Measurements from ENCODE around the gene PEA15.

PEA15 gene, protein sequence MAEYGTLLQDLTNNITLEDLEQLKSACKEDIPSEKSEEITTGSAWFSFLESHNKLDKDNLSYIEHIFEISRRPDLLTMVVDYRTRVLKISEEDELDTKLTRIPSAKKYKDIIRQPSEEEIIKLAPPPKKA

DNA sequence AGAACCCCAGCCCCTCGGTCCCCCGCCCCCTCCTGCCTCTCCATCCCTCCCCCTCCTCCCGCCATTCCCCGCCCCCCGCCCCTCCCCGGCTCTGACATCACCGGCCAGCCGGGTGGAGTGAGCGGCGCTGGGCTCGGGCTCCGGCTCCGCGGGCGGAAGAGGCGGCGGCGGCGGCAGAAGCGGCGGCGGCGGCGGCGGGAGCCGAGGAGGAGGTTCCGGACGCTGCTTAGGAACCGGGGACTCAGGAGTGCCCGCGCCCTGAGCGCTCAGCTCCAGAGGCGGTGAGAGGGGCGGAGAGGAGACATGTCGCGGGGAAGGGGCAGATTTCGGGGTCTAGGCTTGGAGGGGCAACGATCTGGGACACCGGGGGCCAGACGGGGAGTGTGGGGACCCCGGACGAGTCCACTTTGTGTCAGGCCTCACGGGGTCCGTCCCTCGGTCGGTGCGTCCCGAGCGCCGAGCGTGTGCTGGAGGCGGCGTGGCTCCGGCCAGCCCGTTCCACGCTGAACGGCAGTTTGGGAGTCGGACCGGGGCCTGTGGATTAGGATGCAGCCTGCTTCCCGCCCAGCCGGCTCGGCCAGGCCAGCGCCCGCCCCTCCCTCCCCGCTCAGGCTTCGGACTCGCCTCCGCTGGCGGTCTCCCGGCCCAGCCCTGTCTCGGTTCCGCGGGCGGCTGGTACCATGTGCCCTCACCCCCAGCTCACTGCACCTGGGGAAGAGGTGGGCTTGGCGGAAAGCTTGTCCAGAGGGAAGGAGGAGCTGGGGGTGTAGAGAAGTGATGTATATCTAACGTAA is at the start of gene PEA15:
Gene PEA15 (plus strand): TSS at position 143 of the 794 bp plus-strand sequence. CDS start 6,161 bp downstream, outside the sequence.
- H3K9me3 ChIP-seq (ENCODE audit: control insufficient read depth, low read length): no peaks in the 10 kb centered on the region
- H3K36me3 ChIP-seq (ENCODE audit: control insufficient read depth, insufficient read depth, low read length, severe bottlenecking): peaks cover 30% of the 10 kb centered on the region
- DNase-seq (ENCODE audit: low read depth): peak; percentile 91
- peaks cover 49% of the 10 kb centered on the region for H3K4me1 ChIP-seq (ENCODE audit: control insufficient read depth, insufficient read depth, low read length)
- H3K4me3 ChIP-seq (ENCODE audit: low read length): peak within 1 kb of the TSS; percentile 91
- H3K9ac ChIP-seq (ENCODE audit: low read length): peak within 1 kb of the TSS; percentile 96
- H3K27me3 ChIP-seq (replicated peaks; ENCODE audit: control insufficient read depth, insufficient read depth, low read length): no peaks in the 10 kb centered on the region

DNA sequence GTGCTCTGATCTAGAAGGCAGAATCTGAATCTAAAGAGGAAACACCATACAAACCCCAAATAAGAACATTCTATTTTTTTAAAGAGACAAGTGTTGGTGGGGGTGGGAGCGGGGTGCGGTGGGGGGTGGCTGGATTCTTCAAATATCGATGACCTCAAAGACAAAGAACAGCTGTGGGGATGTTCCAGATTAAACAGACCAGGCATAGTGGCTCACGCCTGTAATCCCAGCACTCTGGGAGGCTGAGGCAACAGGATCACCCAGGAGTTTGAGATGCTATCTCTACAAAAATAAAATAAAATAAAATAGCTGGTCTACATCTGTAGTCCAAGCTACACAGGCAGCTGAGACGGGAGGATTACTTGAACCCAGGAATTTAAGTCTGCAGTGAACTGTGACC is 48.8 kb upstream of the PEA15 start:
- no peak for DNase-seq (ENCODE audit: low read depth)
- H3K36me3 ChIP-seq (ENCODE audit: control insufficient read depth, insufficient read depth, low read length, severe bottlenecking): no peaks in the 10 kb centered on the region
- H3K9ac ChIP-seq (ENCODE audit: low read length): no peak overlapping the region
- peaks cover 7% of the 10 kb centered on the region for H3K4me1 ChIP-seq (ENCODE audit: control insufficient read depth, insufficient read depth, low read length)
- H3K9me3 ChIP-seq (ENCODE audit: control insufficient read depth, low read length): no peaks in the 10 kb centered on the region
- H3K27me3 ChIP-seq (replicated peaks; ENCODE audit: control insufficient read depth, insufficient read depth, low read length): peaks cover 5% of the 10 kb centered on the region
- H3K4me3 ChIP-seq (ENCODE audit: low read length): no peak overlapping the region

DNA sequence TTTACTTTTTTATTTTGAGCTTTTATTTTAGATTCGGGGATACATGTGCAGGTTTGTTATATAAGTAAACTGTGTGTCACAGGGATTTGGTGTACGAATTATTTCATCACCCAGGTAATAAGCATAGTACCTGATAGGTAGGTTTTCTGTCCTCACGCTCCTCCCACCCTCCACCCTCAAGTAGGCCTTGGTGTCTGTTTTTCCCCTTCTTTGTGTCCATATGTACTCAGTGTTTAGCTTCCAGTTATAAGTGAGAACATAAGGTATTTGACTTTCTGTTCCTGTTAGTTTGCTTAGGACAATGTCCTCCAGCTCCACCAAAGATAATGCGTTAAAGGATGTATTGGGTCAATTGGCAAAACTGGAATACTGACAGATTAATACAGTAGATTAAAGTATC is 48.0 kb upstream of the PEA15 start:
- Histone ChIP-seq H3K9me3 (ENCODE audit: control insufficient read depth, low read length) (no peaks in the 10 kb centered on the region), H3K27me3 (replicated peaks; ENCODE audit: control insufficient read depth, insufficient read depth, low read length) (peaks cover 5% of the 10 kb centered on the region), H3K36me3 (ENCODE audit: control insufficient read depth, insufficient read depth, low read length, severe bottlenecking) (no peaks in the 10 kb centered on the region), H3K9ac (ENCODE audit: low read length) (no peak overlapping the region), H3K4me3 (ENCODE audit: low read length) (no peak overlapping the region), H3K4me1 (ENCODE audit: control insufficient read depth, insufficient read depth, low read length) (peaks cover 7% of the 10 kb centered on the region)
- DNase-seq (ENCODE audit: low read depth): no peak

DNA sequence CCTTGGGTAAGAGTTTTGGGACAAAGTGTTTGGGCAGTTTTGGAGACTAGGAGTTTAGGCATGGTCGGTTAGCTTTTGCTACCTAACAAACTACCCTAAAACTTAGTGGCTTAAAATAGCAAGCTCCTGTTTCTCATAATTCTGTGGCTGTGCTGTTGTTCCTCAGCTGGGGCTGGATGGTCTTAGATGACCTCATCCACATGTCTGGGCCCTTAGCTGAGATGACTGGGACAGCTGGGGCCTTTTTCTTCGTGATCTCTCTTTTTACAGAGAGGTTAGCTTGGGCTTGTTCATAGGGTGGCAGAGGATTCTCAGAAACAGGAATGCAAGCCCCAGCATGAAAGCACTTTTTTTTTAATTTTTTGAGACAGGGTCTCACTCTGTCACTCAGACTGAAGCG is 47.2 kb upstream of the PEA15 start:
- Histone ChIP-seq H3K9me3 (ENCODE audit: control insufficient read depth, low read length) (no peaks in the 10 kb centered on the region), H3K4me1 (ENCODE audit: control insufficient read depth, insufficient read depth, low read length) (peaks cover 13% of the 10 kb centered on the region), H3K4me3 (ENCODE audit: low read length) (no peak overlapping the region), H3K9ac (ENCODE audit: low read length) (no peak overlapping the region), H3K36me3 (ENCODE audit: control insufficient read depth, insufficient read depth, low read length, severe bottlenecking) (no peaks in the 10 kb centered on the region), H3K27me3 (replicated peaks; ENCODE audit: control insufficient read depth, insufficient read depth, low read length) (peaks cover 5% of the 10 kb centered on the region)
- no peak for DNase-seq (ENCODE audit: low read depth)

DNA sequence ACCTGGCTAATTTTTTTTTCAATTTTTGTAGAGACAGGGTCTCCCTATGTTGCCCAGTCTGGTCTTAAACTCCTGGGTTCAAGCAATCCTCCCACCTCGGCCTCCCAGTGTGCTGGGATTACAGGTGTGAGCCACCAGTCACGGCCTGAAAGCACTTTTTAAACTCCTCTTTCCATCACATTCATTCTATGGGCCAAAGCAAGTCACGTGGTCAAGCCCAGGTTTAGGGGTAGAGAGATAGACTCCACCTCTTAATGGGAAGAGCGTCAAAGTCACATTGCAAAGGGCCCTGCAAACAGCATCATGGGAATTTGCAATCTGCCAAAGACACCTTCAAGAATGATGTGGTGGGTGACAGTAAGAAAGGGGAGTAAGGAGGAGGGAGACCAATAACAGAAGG is 46.6 kb upstream of the PEA15 start:
- no peak overlapping the region for H3K4me3 ChIP-seq (ENCODE audit: low read length)
- DNase-seq (ENCODE audit: low read depth): no peak
- H3K27me3 ChIP-seq (replicated peaks; ENCODE audit: control insufficient read depth, insufficient read depth, low read length): peaks cover 5% of the 10 kb centered on the region

DNA sequence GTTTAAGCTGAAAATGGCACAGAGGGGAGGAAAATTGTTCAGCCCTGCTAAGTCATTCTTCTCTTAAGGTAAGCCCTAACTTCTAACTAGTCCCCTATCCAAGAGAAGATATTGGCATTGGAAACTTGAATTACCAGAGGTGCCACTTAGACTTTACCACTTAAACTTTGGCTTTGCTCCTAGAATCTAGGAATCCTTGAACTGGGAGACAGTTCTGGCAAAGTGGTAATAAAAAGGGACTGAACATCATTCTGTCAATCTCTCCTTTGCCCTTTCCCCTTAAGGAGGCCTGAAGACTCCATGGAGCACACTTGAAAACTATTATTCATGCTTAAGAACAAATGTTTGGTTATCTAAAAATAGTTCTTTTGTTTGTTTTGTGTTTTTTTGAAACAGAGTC is 45.3 kb upstream of the PEA15 start:
- Histone ChIP-seq H3K4me3 (ENCODE audit: low read length) (no peak overlapping the region), H3K4me1 (ENCODE audit: control insufficient read depth, insufficient read depth, low read length) (peaks cover 13% of the 10 kb centered on the region), H3K36me3 (ENCODE audit: control insufficient read depth, insufficient read depth, low read length, severe bottlenecking) (no peaks in the 10 kb centered on the region), H3K9me3 (ENCODE audit: control insufficient read depth, low read length) (no peaks in the 10 kb centered on the region), H3K9ac (ENCODE audit: low read length) (no peak overlapping the region), H3K27me3 (replicated peaks; ENCODE audit: control insufficient read depth, insufficient read depth, low read length) (peaks cover 5% of the 10 kb centered on the region)
- no peak for DNase-seq (ENCODE audit: low read depth)

More for the DNA sequence above, 46.6 kb upstream of the PEA15 start:
- Histone ChIP-seq H3K9me3 (ENCODE audit: control insufficient read depth, low read length) (no peaks in the 10 kb centered on the region), H3K36me3 (ENCODE audit: control insufficient read depth, insufficient read depth, low read length, severe bottlenecking) (no peaks in the 10 kb centered on the region), H3K4me1 (ENCODE audit: control insufficient read depth, insufficient read depth, low read length) (peaks cover 13% of the 10 kb centered on the region), H3K9ac (ENCODE audit: low read length) (no peak overlapping the region)

DNA sequence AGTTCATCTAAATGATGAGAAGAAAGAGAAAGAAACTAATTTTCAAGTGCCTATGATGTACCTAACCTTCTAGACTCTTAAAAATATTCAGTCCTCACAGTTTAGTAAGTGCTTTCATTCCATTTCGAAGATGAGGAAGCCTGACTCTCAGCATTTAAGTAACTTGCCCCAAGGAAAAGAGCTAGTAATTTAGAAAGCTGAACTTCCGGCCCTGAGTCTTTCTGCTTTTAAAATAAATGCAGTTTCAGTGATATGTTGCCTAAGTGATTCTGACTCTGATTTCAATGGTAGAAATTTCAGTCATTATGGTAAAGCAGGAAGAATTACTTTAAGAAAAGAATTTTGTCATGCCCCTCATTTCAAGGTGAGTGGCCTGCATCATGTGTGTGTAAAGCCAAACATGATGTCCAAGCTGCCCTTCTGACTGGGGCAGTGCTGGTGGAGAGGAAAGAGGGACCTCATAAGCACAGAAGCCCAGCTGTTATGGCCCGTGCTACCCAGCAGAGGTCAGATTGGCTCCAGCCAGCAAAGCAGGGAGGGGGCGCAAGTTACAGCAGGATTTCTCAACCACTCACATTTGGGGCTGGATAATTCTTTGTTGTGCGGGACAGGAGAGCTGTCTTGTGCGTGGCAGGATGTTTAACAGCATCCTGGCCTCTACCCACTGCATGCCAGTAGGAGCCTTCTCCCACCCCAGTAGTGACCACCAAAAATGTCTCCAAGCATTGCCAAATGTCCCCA is 43.0 kb upstream of the PEA15 start:
- peak; percentile 53 for DNase-seq (ENCODE audit: low read depth)
- no peaks in the 10 kb centered on the region for H3K9me3 ChIP-seq (ENCODE audit: control insufficient read depth, low read length)
- no peak overlapping the region for H3K4me3 ChIP-seq (ENCODE audit: low read length)
- no peaks in the 10 kb centered on the region for H3K36me3 ChIP-seq (ENCODE audit: control insufficient read depth, insufficient read depth, low read length, severe bottlenecking)
- H3K27me3 ChIP-seq (replicated peaks; ENCODE audit: control insufficient read depth, insufficient read depth, low read length): peaks cover 11% of the 10 kb centered on the region
- peaks cover 13% of the 10 kb centered on the region for H3K4me1 ChIP-seq (ENCODE audit: control insufficient read depth, insufficient read depth, low read length)
- H3K9ac ChIP-seq (ENCODE audit: low read length): no peak overlapping the region

DNA sequence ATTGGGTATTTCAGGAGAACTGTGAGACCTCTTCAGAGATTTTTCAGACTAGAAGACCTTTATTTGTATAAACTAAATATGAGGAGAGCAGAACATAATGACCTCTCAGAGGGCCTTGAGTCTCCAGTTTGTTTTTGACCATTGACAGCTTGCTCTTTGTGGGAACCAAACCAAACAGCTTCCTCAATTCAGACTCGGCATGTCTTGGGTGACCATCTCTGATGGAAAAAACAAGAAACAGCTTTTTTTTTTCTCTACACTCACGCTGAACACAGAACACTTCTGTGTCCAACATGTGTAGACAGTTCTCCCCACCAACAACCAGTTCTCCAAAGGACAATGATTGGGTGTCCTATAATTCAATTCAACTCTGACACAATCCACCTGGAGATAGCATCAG is 42.3 kb upstream of the PEA15 start:
- DNase-seq (ENCODE audit: low read depth): no peak
- H3K27me3 ChIP-seq (replicated peaks; ENCODE audit: control insufficient read depth, insufficient read depth, low read length): peaks cover 11% of the 10 kb centered on the region
- no peaks in the 10 kb centered on the region for H3K36me3 ChIP-seq (ENCODE audit: control insufficient read depth, insufficient read depth, low read length, severe bottlenecking)
- H3K4me1 ChIP-seq (ENCODE audit: control insufficient read depth, insufficient read depth, low read length): peaks cover 17% of the 10 kb centered on the region
- no peaks in the 10 kb centered on the region for H3K9me3 ChIP-seq (ENCODE audit: control insufficient read depth, low read length)
- no peak overlapping the region for H3K9ac ChIP-seq (ENCODE audit: low read length)
- H3K4me3 ChIP-seq (ENCODE audit: low read length): no peak overlapping the region

DNA sequence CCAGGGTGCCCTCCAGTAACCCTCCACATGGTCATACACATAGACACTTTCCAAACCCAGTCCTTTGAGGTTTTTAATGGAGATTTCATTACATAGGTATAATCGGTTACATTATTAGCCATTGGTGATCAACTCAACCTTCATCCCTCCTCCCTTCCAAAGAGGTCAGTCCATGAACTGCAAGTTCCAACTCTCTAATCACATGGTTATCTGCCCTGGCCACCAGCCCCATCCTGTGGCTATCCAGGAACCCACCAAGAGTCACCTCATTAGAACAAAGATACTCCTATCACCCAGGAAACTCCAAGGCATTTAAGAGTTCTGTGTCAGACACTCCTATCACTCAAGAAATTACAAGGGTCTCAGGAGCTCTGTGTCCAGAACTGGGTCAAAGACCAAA is 41.6 kb upstream of the PEA15 start:
- H3K4me1 ChIP-seq (ENCODE audit: control insufficient read depth, insufficient read depth, low read length): peaks cover 20% of the 10 kb centered on the region
- H3K27me3 ChIP-seq (replicated peaks; ENCODE audit: control insufficient read depth, insufficient read depth, low read length): peaks cover 11% of the 10 kb centered on the region
- no peaks in the 10 kb centered on the region for H3K9me3 ChIP-seq (ENCODE audit: control insufficient read depth, low read length)
- no peaks in the 10 kb centered on the region for H3K36me3 ChIP-seq (ENCODE audit: control insufficient read depth, insufficient read depth, low read length, severe bottlenecking)
- no peak for DNase-seq (ENCODE audit: low read depth)
- no peak overlapping the region for H3K4me3 ChIP-seq (ENCODE audit: low read length)
- no peak overlapping the region for H3K9ac ChIP-seq (ENCODE audit: low read length)

DNA sequence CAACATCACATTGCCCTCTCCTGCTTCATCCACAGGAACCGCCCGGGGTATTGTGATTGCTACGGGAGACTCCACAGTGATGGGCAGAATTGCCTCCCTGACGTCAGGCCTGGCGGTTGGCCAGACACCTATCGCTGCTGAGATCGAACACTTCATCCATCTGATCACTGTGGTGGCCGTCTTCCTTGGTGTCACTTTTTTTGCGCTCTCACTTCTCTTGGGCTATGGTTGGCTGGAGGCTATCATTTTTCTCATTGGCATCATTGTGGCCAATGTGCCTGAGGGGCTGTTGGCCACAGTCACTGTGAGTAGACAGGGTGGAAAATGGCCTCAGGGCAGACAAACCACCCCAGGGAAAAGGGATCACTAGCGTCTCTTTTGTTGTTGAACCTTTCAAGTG is 41.1 kb upstream of the PEA15 start:
- Histone ChIP-seq H3K9ac (ENCODE audit: low read length) (no peak overlapping the region), H3K4me1 (ENCODE audit: control insufficient read depth, insufficient read depth, low read length) (peaks cover 25% of the 10 kb centered on the region), H3K27me3 (replicated peaks; ENCODE audit: control insufficient read depth, insufficient read depth, low read length) (peaks cover 11% of the 10 kb centered on the region), H3K9me3 (ENCODE audit: control insufficient read depth, low read length) (no peaks in the 10 kb centered on the region), H3K36me3 (ENCODE audit: control insufficient read depth, insufficient read depth, low read length, severe bottlenecking) (no peaks in the 10 kb centered on the region), H3K4me3 (ENCODE audit: low read length) (no peak overlapping the region)
- no peak for DNase-seq (ENCODE audit: low read depth)

DNA sequence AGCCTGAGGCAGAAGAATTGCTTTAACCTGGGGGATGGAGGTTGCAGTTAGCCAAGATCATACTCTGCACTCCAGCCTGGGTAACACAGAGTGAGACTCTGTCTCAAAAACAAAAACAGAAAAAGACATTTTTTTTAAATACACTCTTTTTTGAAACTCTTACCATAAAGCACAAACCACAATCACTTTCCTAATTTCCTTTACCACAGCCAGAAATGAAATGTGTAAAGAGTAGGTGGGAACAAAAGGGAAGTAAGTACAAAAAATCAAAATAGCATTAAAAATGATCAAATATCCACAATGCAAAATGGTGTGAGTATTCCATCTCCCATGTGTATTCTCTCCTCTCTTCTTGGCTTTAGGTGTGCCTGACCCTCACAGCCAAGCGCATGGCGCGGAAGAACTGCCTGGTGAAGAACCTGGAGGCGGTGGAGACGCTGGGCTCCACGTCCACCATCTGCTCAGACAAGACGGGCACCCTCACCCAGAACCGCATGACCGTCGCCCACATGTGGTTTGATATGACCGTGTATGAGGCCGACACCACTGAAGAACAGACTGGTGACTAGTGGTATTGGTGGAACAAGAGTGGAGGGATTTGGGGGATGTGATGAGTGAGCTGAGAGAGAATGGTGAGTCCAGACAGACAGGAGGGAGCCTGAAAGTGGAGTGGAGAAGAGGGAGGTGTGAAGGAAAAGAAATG is 38.9 kb upstream of the PEA15 start:
- DNase-seq (ENCODE audit: low read depth): no peak
- peaks cover 31% of the 10 kb centered on the region for H3K4me1 ChIP-seq (ENCODE audit: control insufficient read depth, insufficient read depth, low read length)
- H3K4me3 ChIP-seq (ENCODE audit: low read length): no peak overlapping the region
- H3K9ac ChIP-seq (ENCODE audit: low read length): no peak overlapping the region
- H3K9me3 ChIP-seq (ENCODE audit: control insufficient read depth, low read length): no peaks in the 10 kb centered on the region
- H3K36me3 ChIP-seq (ENCODE audit: control insufficient read depth, insufficient read depth, low read length, severe bottlenecking): no peaks in the 10 kb centered on the region
- peaks cover 6% of the 10 kb centered on the region for H3K27me3 ChIP-seq (replicated peaks; ENCODE audit: control insufficient read depth, insufficient read depth, low read length)
